ENCODE measurements around the gene SCN9A.
"Not testable (repeated sequence)": the region's sequence is repeated elsewhere in the genome, so short reads cannot be mapped to it uniquely, and the experiment has no call there.

SCN9A gene

GRCh38 chr2:166332106-166332505 is 43.6 kb downstream of the SCN9A start:
- no peak for FAIRE-seq

DNA sequence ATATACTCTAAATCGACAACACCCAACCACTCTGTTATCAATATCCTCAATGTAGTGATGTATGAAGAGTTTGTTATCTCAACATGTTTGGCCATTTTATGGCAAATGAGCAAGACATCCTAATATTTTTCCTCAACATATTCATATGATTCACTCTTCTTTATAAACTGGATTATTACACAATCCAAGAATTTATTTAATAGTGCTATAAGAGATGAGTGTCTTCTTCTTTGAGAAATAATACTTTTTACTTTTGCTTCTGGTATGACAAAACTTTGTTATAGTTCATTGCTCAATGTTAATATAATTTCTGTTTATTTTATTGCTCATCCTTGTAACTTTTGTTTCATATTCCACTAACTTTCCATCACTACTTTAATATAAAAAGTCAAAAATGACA is 44.3 kb downstream of the SCN9A start:
- FAIRE-seq = no peak

DNA sequence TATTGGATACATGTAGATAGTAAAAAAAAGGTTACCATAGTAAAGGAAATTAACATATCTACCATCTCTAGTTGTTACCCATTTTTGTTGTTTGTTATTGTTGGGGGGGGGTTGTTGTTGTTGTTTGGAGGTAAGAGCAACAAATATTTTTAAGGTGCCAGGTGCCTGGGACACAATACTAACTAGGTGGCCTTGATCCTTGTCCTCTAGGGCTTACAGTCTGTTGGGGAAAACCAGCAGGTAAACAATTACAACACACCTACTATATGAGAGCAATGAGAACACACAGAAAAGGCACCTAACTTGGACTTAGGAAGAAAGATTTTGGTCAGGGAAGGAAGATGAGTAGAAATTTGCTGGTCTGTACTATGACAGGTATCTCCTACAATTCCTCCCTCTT is 46.3 kb downstream of the SCN9A start:
- FAIRE-seq = no peak

DNA sequence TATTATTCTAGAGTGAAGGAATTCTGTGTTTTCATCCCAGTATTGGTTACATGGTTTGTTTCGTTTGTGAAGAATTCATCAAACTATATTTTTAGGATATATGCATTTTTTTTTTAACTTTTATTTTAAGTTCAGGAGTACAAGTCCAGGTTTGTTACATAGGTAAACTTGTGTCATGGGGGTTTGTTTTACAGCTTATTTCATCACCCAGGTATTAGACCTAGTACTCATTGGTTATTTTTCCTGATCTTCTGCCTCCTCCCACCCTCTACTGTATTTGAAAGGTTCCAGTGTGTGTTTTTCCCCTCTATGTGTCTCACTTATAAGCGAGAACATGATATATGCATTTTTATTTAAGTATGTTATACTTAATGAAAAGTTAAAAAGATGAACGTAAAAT is 47.6 kb downstream of the SCN9A start:
- no peak for FAIRE-seq

DNA sequence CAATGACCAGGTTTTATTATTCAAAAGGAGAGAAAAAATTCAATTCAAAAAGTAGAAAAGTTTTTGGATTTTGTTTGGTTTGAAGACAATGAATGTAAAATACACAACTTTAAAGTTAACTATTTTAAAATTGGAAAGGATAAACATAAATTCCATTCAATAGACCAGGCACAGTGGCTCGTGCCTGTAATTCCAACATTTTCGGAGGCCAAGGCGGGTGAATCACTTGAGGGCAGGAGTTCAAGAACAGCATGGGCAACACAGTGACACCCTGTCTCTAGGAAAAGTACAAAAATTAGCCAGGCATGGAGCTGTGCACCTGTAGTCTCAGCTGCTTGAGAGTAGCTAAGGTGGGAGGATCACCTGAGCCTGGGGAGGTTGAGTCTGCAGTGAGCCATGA is 54.7 kb downstream of the SCN9A start:
- FAIRE-seq = no peak

GRCh38 chr2:166314022-166314759 is 61.6 kb downstream of the SCN9A start:
- no peak for FAIRE-seq

GRCh38 chr2:166312863-166313262 is 62.9 kb downstream of the SCN9A start:
- not testable (repeated sequence) for FAIRE-seq

DNA sequence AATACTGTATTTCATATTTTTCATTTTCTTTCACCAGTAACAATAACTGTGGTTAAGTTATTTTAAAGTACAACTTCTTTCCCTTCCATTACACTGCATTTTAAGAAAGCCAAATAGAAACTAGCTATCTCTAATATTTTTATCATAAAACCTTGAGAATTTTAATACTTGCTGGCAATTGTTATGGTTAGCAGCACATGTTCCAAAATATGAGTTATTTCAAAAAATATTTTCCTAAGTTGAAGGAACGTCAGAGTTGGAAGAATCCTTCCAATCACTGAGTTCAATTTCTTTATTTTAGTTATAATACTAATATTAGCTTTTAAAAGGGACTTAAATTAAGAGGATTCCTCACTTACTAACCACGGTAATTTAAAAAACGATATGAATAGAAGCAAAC is 68.4 kb downstream of the SCN9A start:
- FAIRE-seq = no peak

DNA sequence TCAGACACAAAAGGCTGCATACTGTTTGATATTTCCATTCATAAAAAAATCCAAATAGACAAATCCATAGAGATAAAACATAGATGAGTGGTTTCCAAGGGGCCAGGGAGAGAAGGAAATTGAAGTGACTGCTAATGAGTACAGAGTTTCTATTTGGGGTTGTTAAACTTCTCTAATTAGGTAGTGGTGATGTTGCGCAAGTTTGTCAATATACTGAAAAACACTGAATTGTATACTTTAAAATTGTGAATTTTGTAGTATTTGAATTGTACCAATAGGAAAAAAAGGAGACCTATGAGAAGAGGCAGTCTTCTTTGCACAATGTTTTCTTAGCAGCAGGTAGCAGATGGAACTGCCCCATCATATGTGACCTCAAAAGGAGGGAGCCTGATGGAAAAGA is 71.1 kb downstream of the SCN9A start:
- no peak for FAIRE-seq

DNA sequence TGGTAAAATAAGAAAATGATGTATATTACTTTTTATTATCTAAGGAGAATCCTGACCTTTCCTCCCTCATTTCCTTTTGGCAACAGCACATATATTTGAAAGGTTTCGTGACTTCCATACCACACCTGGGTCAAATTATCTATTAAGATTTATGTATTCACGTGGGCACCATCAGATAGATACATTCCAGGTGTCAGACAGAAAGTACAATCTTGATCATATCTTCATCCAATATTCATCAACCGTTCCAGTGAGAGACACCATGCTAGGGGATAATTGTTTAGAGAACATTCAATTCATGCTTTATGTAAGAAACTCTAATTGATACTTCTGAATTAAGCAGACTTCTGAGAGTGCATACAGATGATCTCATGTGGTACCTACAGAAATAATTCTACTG is 73.7 kb downstream of the SCN9A start:
- no peak for FAIRE-seq

GRCh38 chr2:166297951-166298350 is 77.8 kb downstream of the SCN9A start:
- FAIRE-seq = no peak

DNA sequence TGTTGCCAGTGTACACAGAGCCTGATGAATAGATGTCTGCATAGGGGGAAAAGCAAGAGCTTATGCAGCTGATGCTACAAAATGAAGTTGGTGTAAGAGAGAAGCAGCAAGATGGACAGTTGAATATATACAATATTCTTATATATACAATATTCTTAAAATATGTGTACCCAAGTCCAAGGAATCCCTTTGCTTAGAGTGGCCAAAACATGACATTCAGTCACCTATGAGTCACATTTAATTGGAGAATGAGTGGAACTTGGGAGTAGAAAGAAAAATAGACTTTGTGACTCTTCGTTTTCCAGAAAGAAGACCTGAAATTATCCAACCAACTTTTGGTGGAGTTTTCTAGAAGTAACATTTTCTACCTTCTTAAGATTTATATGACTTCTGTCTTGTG is 81.8 kb downstream of the SCN9A start:
- no peak for FAIRE-seq

DNA sequence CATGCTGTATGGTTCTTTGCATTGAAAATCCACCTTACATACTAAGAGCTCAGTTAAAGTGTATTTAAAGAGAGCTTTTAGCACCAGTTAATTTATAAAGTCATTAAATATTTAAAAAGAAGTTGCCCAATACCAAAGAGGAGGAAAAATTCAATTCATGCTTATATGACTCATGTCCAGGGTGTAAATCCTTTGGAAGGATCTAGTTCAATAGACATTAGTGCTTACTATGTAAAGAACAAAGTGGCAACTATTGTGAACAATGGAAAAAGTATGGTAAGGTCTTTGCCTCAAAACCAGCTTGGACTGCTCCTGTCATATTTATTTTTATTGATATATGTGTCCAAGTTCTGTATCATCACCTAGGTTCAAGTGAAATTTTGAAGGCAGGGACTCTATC is 90.5 kb downstream of the SCN9A start:
- FAIRE-seq = no peak

GRCh38 chr2:166284359-166284758 is 91.4 kb downstream of the SCN9A start:
- FAIRE-seq = no peak

DNA sequence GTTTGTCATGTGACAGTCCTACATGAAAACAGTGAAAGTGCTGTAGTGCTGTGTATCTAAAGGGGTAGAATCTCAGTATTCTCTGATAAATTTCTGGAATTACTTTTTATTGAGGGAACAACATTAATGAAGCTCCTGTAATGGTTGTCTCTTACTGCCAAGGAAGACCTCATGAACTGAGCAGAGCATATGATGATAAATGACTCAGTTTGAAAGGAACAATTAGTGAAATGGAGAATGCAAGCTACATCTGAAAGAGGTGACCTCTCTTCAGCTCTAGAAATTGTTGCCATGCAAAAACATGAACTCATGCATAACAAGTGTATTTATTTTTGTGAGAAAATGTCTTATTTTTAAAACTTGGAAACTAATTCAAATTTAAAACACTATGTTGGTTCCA is 93.6 kb downstream of the SCN9A start:
- no peak for FAIRE-seq

GRCh38 chr2:166278856-166279255 is 96.9 kb downstream of the SCN9A start:
- no peak for FAIRE-seq

- no peak for FAIRE-seq
Measured at GRCh38 chr2:166270376-166270775, 105.4 kb downstream of the SCN9A start.

DNA sequence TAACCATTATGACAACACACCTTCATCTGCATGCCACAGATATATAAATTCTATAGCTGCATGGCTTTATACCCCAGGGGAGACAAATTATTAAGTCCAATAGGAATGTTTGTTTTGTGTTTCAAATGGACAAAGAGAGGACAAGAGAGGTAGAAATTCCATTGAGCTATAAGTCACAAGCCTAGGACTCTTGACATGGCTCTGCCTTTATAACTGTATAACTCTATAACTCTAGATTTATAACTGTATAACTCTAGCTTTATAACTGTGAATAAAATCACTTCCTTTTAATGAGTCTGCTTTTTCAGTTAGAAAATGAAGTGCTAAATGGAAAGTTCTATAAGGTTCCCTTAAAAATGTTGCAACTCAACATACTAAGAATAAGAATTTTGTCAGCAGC is 106.4 kb downstream of the SCN9A start:
- no peak for FAIRE-seq

GRCh38 chr2:166257859-166258258 is 117.9 kb downstream of the SCN9A start:
- no peak for FAIRE-seq

GRCh38 chr2:166256896-166257295 is 118.8 kb downstream of the SCN9A start:
- no peak for FAIRE-seq

GRCh38 chr2:166249318-166249717 is 126.4 kb downstream of the SCN9A start:
- no peak for FAIRE-seq

GRCh38 chr2:166246901-166247300 is 128.8 kb downstream of the SCN9A start:
- FAIRE-seq = peak; percentile 95

DNA sequence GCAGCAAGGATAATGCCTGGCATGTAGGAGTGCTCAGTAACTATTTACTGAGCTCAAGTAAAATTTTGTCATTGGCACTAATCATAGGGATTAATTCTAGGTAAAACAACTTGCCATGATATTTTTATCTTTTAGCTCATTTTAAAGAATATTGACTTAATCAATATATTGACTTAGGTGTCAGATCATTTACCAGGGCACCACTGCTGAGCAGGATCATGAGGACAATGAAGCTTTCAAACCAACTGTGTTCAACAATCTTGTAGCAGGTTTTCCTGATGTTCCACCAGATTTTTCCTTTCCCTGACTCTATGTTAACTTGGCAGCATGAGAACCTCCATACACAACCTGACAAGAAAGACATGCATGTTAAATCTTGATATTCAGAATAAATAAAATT is 133.4 kb downstream of the SCN9A start:
- FAIRE-seq = no peak

DNA sequence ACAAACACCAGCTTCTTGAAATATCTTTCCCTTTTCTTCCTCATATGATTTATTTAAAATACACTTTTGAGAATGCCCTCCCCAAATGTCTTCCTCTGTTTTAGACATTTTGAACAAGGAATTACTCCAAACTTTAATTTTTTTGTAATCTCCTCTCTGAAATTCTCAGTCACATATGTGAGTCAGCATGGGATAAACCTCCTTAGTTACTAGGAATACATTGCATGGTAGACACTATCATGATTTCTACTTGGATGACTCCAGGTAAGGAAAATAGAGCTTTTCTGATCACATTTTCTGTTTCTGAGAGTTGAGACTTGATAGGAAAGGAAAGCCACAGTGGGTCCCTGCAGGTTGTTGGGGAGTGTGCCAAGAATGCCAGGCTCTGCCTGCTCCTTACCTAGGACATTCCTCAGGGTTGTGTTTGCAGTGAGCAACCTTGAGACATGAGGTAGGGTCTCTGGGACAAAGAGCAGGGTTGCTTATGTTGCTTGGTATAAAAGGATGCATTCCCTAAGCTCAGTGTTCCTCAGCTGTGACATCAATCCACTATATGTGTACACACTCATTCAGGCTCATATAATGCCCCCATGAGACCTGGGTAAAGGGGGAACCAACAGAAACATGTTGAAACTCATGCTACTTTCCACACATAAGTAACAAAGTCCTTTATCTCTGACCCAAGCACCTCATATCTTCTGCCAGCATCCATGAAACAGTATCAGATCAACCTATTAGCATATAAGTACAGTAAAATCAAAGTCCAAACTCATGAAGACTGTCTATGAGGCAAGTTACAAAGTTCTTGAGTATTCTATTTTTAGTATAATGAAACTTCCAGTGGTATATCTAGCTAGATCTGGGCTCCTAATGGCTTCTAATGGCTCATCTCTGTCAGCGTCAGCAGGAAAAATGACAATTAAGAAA is 135.1 kb downstream of the SCN9A start:
- no peak for FAIRE-seq

All from islet of Langerhans (tissue), 1 donor.